ENCODE data around the gene CATSPER1. TPM values are rescaled to one million over a fixed set of nuclear protein-coding genes. Genes with fewer than 3 reads are reported as not detected.

The CATSPER1 gene
- total and polyA plus RNA-seq, 2 donors (not counting 3 experiments of a cell fraction or from before 2014, with no cell fraction given) = 0.68 to 1.0 TPM

DNA sequence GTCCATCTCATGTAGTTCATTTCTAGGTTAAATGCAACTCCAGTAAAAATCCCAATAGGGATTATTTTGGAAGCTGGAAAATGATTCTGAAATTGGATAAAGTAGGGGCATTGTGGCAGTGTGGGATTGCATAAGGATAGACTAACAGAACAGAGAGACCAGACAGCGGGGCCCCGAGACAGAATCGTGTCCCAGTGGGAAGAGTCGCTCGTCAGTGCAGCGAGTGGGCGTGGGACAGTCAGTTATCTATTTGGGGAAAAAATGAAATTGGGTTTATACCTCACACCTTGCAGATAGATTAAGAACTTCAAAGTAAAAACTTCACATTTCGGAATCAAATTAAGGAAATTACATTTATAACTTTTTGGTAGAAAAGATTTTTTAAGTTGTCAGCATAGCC is 54.2 kb downstream of the CATSPER1 start:
- H3K27me3 ChIP-seq (ENCODE audit: control insufficient read depth in 2 of 2, insufficient read depth in 2 of 2, low read length in 2 of 2) = no peaks in the 10 kb centered on the region
- H2AFZ ChIP-seq (ENCODE audit: low read depth, low read length) = no peak overlapping the region
- TF ChIP-seq EZH2 (IDR thresholded peaks at IDR 0.05; ENCODE audit: borderline replicate concordance, low read depth, low read length, severe bottlenecking) (no peak), POLR2AphosphoS5 (IDR thresholded peaks at IDR 0.05; ENCODE audit: insufficient read depth, low read depth, low read length) (no peak), FOS (IDR thresholded peaks at IDR 0.05; ENCODE audit: borderline replicate concordance, insufficient read depth, low read length) (no peak), JUN (IDR thresholded peaks at IDR 0.05; ENCODE audit: borderline replicate concordance, insufficient read depth, insufficient read length, low read depth) (no peak), POLR2A (IDR thresholded peaks at IDR 0.05; ENCODE audit: low read depth, low read length) (no peak)
- TF ChIP-seq, protein P1, sequence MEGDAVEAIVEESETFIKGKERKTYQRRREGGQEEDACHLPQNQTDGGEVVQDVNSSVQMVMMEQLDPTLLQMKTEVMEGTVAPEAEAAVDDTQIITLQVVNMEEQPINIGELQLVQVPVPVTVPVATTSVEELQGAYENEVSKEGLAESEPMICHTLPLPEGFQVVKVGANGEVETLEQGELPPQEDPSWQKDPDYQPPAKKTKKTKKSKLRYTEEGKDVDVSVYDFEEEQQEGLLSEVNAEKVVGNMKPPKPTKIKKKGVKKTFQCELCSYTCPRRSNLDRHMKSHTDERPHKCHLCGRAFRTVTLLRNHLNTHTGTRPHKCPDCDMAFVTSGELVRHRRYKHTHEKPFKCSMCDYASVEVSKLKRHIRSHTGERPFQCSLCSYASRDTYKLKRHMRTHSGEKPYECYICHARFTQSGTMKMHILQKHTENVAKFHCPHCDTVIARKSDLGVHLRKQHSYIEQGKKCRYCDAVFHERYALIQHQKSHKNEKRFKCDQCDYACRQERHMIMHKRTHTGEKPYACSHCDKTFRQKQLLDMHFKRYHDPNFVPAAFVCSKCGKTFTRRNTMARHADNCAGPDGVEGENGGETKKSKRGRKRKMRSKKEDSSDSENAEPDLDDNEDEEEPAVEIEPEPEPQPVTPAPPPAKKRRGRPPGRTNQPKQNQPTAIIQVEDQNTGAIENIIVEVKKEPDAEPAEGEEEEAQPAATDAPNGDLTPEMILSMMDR (IDR thresholded peaks at IDR 0.05; ENCODE audit: extremely low read depth in 1 of 2, insufficient read depth in 1 of 2, low read depth in 1 of 2, low read length in 2 of 2) = no peak
- no peaks in the 10 kb centered on the region for H4K20me1 ChIP-seq (replicated peaks; ENCODE audit: control insufficient read depth, extremely low read depth, insufficient read depth, low read length)
- BruUV-seq (replicated peaks) = no TSS peak
- POLR2A ChIA-PET = interaction anchor here (0.6 kb wide), 1 partner anchor 76 kb away, joined by 4 read pairs; no protein-coding TSS in a partner anchor
- peaks cover 7 to 40% of the 10 kb centered on the region in 2 experiments for H3K36me3 ChIP-seq (ENCODE audit: control insufficient read depth in 2 of 2, extremely low read depth in 1 of 2, insufficient read depth in 2 of 2, low read length in 2 of 2)
- dilution Hi-C loops (cut with MboI; ENCODE audit: extremely low pct_ligation_motif_present, low sequenced_read_pairs) = no loop called here
- no peak overlapping the region for H3K4me2 ChIP-seq (ENCODE audit: insufficient read depth, low read length)
- H3K4me3 ChIP-seq (replicated peaks in 1 of 3; ENCODE audit: insufficient read depth in 1 of 3, low read depth in 1 of 3, low read length in 3 of 3) = no peak overlapping the region
- no peaks in the 10 kb centered on the region for H3K9me1 ChIP-seq (replicated peaks; ENCODE audit: control insufficient read depth, extremely low read depth, insufficient read depth, low read length)
- H3K9me3 ChIP-seq (replicated peaks; ENCODE audit: control insufficient read depth, insufficient read depth, low read length) = no peaks in the 10 kb centered on the region
- H3K27ac ChIP-seq (ENCODE audit: insufficient read depth, low read depth, low read length) = no peak overlapping the region
- H3K4me1 ChIP-seq (ENCODE audit: control insufficient read depth, extremely low read depth, insufficient read depth, low read length) = no peaks in the 10 kb centered on the region
- intact Hi-C loops (cut with micrococcal nuclease) = no loop called here
- no peak overlapping the region for H3K9ac ChIP-seq (replicated peaks; ENCODE audit: extremely low read depth, insufficient read depth, low read length)
- no peak for DNase-seq (ENCODE audit: low read depth, low spot score)
- FAIRE-seq = no peak
- H3K79me2 ChIP-seq (ENCODE audit: control insufficient read depth, insufficient read depth, low read length) = no peaks in the 10 kb centered on the region
- CTCF ChIA-PET = interaction anchor here (1.4 to 1.9 kb wide), 3 partner anchors 11 to 100 kb away, joined by 3 to 8 read pairs (median 3); no protein-coding TSS in a partner anchor

Measured in endothelial cell of umbilical vein (primary cell).